Effector CD4-positive, alpha-beta T cell (primary cell): Measurements from ENCODE around the gene PRKAG1.
A peak's percentile ranks its signal among the peaks of the same experiment; 100 is the strongest.

ENCODE experiments used
- DNase-seq: peaks from one replicate; pipeline ENCODE4 v3.0.0-alpha.2; 2020

The PRKAG1 gene

DNA sequence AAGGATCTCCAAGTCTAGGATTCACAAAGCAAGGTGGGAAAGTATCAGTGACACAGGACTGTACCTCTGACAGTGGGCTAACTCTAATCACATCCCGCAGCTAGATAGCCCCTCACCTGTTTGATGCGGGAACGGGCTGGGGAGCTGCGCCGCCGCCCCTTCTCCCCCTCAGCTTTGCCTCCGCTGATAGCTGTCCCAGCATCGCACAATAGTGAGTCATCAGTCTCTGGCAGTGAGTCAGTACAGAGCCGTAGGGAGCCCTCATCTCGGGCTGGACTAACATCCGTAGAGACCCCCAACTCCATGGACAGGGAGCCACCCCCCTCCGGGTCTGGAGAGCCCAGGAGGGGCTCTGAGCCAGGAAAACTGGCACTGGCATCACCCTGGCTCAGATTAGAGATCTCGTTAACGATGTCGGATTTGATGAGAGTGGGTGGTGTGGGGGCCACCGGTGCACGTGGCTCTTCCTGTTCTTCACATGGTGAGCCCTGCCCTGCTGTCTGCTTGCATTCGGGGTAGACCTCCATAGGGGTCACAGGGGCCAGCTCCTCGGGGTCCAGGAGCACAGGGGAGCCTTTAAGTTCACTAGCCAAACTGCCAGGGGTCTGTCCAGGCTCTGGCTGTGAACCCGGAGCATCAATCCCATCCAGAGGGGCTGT, 31.1 kb upstream of the PRKAG1 start:
- no peak for DNase-seq

- no peak for DNase-seq
Measured at GRCh38 chr12:49048953-49049352, 30.4 kb upstream of the PRKAG1 start.

DNA sequence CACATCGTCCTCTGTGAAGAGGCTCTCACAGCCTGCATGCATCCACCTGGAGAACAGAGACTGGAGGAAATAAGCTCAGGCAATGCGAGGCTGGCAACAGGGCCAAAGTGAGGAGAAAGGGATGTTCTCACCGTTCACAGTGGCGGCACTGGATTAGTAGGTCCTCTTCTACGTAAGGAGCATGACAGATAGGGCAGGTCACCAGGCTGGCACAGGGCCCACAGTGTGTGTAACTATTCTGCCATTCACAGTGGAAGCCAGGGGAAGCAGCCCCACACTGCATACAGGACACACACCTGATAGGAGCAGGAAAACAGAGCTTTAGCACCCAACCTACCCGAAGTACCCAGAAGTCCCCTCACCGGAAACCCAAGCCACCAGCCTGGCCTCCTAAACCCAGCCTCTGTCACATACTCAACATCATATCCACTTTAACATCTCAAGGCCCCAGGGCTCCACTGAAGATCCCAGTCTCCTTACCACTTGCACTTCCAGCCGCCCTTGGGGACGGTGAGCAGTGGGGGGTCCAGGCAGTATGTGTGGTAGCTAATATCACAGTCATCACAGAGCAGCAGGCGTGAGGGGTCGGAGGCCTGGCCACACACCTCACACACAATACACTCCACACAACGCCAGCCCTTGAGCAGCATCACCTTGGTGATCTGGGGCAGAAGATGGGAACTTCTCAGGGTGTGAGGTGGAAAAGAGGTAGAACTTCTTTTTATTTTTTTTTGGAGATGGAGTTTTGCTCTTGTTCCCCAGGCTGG, 27.7 kb upstream of the PRKAG1 start:
- DNase-seq: no peak

GRCh38 chr12:49044660-49045059, 26.1 kb upstream of the PRKAG1 start:
- no peak for DNase-seq

DNA sequence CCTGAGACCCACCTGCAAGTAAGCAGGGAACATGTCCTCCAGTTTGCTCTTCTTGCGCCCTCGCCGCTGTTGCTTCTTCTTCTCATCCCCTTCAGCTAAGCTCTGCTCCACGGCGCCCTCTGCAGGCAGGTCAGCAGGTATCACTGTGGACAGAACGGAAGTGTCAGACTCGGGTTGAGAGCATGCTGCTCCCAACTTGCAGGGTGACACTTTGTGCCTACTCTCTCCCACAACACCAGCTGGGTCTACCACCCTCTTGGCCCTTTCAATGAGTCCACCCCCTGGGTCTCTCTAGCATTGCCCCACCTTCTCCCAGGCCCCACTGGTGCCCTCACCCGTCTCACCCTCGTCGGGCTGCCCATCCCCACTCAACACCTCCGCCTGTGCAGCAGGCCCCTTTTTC, 25.3 kb upstream of the PRKAG1 start:
- peak; percentile 77 for DNase-seq

DNA sequence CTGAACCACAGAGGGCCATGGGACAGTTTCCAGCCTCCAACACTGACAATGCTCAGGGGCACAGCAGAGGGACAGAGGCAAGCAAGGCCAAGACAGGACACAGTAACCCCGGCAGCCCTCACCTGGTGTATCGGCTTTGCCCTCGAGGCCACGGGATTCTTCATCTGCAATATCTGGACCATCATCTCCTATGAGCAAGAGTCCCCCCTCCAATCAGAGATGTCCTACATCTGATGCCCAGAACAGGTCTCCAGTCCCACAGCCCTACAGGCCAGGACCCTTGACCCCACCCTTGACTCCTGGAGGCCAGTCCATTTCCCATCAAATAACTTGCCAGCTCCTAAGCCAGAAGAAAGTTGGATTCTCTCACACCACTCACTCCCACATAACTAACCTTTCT, 24.7 kb upstream of the PRKAG1 start:
- DNase-seq: no peak

DNA sequence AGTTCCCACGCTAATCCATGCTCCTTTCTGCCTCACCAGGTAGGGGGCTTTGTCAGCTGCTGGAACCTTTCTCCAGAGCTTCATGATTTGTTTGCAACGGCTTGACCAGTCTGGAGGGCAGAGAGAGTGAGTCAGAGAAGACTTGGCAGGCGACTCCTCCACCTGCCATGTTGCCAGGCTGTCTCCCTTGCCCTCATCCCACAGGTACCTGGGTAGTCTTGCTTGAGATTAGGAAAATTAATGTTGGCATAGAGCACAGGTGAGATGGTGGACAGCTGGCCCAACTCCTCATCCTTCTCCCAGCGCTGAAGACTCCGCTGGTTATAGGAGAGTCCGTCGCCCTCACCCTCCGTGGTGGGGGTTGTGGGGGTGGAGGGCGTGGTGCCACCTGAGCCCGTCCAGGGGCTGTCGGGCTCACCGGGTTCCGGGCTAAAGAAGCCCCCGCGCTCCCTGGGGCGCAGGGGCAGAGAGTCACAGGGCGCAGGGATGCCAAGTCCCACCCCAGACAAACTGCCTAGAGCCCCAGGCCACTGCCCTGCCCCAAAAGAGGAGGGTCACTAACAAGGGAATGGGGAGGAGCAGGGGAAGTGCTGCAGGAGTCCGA, 23.4 kb upstream of the PRKAG1 start:
- DNase-seq: no peak

GRCh38 chr12:49041036-49041880, 22.7 kb upstream of the PRKAG1 start:
- DNase-seq: no peak

DNA sequence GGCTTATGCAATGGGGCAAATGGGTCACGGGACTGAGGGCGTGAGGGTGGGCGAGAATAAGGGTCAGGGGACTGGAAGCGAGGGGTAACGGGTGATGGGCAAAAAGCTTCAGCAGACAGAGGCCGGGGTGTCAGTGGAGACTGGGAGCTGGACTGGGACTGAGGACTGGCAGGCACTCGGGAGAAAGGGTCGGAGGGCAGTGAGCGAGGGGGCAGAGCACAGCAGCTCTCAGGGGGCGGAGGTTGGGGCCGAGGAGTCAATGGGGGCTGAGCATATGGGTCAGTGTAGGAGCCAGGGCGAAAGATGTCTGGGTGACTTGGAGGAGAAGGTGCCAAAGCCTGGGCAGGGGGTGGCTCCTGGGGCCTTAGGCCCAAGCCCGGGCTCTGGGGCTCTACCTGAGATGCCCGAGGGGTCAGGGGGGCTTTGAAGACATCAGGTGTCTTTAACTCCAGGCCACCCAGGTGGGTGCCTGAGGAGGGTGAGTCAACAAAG, 21.8 kb upstream of the PRKAG1 start:
- no peak for DNase-seq

DNA sequence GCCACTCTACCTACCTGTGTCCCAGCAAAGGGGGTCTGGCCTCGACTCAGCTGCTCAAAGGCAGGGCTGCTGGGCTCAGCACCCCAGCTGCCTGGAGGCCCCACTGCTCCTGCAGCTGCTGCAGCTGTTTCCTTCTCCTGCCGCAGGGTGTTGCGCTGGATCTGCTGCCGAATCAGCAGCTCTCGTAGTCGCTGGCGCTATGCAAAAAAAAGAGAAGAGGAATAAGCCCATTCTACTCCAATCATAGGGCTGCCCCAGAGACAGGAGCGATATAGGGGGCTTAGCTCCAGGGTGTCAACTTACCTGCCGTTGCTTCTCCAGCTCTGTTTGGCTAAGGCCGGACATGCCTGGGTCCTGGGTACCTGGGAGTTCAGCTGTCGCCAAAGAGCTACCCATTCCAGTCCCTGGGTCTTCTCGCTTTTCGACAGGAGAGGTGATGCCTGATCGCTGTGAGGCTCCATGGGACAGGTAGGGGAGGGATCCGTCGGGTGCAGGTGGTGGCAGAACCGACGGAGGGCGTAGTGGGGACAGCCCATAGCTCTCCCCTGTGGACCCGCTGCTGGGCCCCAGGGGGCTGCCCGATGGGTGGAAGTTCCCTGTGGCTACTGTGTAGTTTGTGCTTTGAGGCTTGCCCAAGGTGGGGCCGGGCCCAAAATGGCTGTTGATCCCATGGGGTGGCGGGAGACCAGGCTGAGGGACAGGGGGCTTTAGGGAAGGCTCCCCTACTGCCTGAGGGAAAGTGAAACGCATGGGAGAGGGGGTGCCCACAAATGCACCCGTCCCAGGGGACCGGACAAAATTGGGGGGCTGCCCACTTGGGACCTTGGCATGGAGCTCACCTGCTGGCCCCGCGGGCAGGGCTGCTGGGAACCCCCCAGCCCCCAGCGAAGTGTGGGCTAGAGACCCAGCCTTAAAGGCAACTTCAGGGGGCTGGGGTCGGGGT, 21.1 kb upstream of the PRKAG1 start:
- DNase-seq: no peak

DNA sequence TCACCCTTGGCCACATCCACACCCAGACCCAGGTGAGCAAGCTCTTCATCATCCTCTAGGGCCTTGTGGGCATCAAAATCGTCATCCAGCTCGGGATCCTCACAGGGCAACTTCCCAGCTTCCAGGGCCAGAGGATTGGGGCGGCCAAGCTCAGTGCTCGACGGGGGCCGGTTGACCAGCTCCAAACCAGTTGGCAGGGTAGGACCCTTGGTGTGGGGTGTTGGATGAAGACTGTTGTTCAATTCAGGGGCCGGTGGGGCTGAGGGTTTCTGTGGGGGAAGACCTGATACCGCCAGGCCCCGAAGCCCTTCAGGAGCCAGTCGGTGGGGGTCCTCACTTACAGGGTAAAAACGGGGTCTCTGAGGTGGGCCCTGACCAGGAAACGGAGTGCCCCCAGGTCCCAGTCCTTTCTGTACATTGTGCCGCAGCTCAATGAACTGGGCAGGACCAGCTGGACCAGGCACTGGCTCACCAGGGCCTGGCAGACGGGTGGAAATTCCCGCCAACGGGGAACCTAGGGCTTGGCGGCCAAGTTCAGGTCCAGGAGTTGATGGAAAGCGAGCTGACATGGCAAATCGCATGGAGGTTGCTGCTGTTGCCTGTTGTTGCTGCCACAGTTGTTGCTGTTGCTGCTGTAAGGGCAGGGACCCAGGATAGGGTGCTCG, 19.8 kb upstream of the PRKAG1 start:
- no peak for DNase-seq

- DNase-seq: no peak
Measured at GRCh38 chr12:49037947-49038237, 19.3 kb upstream of the PRKAG1 start.

- no peak for DNase-seq
Measured at GRCh38 chr12:49037111-49037946, 18.8 kb upstream of the PRKAG1 start.

DNA sequence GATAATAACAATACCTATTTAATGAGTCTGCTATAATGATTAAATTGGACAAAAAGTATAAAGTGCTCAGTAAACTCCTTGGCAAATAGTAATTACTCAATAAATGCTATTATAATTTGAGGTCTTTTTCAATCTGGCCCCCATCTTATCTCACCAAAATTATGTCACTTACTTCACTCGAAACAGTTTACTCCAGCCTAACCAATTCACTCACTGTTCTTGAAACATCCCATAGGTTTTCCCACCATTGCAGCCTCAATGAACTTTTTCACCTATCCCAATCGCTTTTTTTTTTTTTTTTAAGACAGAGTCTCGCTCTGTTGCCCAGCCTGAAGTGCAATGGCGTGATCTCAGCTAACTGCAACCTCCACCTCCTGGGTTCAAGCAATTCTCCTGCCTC, 17.5 kb upstream of the PRKAG1 start:
- DNase-seq: no peak

- DNase-seq: no peak
Measured at GRCh38 chr12:49034286-49034622, 15.7 kb upstream of the PRKAG1 start.

GRCh38 chr12:49033611-49034285, 15.2 kb upstream of the PRKAG1 start:
- no peak for DNase-seq

DNA sequence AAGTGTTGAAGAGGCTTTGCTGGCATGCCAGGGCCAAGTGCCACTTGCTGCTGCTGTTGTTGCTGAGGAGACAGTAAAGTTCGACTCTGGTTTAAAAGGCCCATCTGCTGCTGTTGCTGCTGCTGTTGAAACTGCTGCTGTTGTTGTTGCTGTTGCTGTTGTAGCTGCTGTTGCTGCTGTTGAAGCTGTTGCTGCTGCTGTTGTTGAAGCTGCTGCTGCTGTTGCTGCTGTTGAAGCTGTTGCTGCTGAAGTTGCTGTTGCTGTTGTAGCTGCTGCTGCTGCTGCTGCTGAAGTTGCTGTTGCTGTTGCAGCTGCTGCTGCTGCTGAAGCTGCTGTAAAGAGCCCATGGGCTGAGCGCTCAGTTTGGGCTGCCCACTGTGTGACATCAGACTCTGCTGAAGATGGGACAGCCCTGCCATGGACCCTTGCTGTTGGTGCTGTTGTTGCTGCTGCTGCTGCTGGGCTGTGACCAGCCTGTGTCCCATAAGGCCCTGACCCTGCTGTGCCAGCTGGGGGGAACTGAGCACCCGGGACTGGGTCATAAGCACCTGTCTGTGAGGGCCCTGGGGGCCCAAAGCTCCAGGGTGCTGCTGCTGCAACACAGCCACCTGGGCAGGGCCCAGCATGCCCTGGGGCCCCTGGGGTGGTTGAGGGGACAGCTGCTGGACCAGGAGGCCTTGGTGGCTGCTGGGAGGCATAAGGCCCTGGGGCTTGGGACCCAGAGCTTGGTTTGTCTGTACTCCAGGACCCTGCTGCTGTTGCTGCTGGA, 14.3 kb upstream of the PRKAG1 start:
- DNase-seq: no peak

DNA sequence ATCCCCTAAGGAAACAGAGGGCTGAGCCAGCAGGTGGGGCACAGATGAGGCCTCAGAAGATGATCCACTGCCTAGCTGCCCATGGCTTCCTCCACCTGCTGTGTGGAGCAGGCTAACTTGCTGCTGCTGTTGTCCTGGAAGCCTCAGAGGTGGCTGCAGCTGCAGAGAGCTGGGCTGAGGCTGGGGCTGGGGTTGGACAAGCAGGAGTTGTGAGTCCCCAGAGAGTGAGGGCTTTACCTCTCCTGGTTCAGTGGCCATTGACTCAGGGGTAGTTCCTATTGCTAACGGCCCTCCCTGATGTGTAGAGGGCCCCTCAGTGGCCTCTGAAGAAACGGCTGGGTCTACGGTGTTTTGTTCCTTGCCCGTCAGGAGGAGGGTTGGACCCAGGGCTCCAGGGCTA, 13.7 kb upstream of the PRKAG1 start:
- DNase-seq: no peak

GRCh38 chr12:49031573-49032161, 13.1 kb upstream of the PRKAG1 start:
- DNase-seq: no peak
